GM12878 (cell line): ENCODE measurements around the gene SLC26A1.

Experiments used
- CHD4 ChIP-seq: fragments of 200-600 bp; sonication (generic); IDR thresholded peaks from 2 replicates; pipeline ENCODE4 v1.6.1; 2016; ENCODE audit warnings: mild to moderate bottlenecking
- EGR1 ChIP-seq, 2 experiments: IDR thresholded peaks; 1 replicate in 1 of 2; 2 replicates in 1 of 2; pipeline ENCODE4 v1.6.1; 2011 to 2012; ENCODE audit warnings: low read depth in 2 of 2, low read length in 2 of 2, borderline replicate concordance in 1 of 2, mild to moderate bottlenecking in 1 of 2, moderate library complexity in 1 of 2
- EZH2 ChIP-seq: IDR thresholded peaks from 2 replicates; pipeline ENCODE4 v1.6.1; 2012; ENCODE audit warnings: low read depth, mild to moderate bottlenecking, control low read depth, inconsistent platforms, low read length, borderline replicate concordance; ENCODE audit not compliant: control insufficient read depth
- HDAC6 ChIP-seq: fragments of 200-600 bp; sonication (generic); IDR thresholded peaks from one replicate; pipeline ENCODE4 v1.8.0; 2017; ENCODE audit warnings: antibody characterized with exemption; ENCODE audit not compliant: unreplicated experiment
- MEF2A ChIP-seq: IDR thresholded peaks from 2 replicates; pipeline ENCODE4 v1.6.1; 2011; ENCODE audit warnings: low read depth, mild to moderate bottlenecking, low read length, moderate library complexity; ENCODE audit not compliant: insufficient read depth
- NR2C1 ChIP-seq: fragments of 450-650 bp; IDR thresholded peaks from 2 replicates; pipeline ENCODE4 v1.6.1; 2017; ENCODE audit warnings: antibody characterized with exemption, mild to moderate bottlenecking, moderate library complexity
- POLR2A ChIP-seq: IDR thresholded peaks from 2 replicates; pipeline ENCODE4 v1.6.1; 2011; ENCODE audit warnings: low read depth, mild to moderate bottlenecking, low read length
- TF ChIP-seq, protein P1 (sequence below), 3 experiments: IDR thresholded peaks in 2 of 3; conservative IDR thresholded peaks in 1 of 3; 2 replicates each; pipeline ENCODE4 v1.5.1; 2011; ENCODE audit warnings: low read depth in 3 of 3, low read length in 3 of 3, mild to moderate bottlenecking in 3 of 3, control low read depth in 2 of 3, moderate library complexity in 2 of 3, inconsistent platforms in 1 of 3, mixed read lengths in 1 of 3; ENCODE audit not compliant: control insufficient read depth in 2 of 3, insufficient read depth in 1 of 3; ENCODE audit errors: extremely low read depth in 1 of 3

DNA sequence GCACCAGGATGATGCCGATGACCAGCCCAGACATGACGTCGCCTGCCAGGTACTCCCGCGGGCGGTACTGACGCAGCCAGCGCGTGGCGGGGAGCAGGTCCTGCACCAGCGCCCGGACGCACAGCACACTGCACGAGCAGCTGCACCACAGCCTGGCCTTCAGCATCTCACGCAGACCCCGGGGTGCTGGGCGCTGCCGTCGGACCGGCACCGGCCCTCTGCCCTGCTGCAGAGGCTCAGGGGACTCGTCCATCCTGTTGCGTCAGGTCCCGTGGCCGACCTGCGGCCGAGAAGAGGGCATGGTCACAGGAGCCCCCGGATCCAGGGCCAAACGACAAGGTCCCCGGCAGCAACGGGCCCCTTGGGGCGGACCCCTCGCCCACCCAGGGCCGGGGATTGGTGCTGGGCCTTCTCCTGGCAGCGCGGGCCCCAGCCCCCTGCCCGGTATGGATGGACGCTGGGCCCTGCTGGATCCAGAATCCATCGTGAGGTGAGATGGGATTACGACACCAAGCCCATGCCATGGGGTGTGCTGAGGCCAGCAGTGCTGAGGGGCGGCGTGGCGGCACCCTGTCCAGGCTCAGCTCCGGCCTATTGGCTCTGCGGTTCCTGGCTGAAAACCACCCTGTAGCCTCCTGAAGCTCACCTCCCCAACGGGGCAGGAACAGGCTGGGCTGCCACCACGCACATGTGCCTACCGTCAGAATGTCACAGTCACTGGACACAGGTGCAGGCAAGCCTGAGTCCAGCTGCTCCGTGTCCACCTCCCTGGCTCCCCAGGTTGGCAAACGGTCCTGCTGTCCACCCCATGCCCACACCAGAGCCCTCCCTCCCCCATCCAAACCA lies 1.5 kb downstream of the SLC26A1 start:
- TF ChIP-seq HDAC6, result no peak
- TF ChIP-seq, protein P1, sequence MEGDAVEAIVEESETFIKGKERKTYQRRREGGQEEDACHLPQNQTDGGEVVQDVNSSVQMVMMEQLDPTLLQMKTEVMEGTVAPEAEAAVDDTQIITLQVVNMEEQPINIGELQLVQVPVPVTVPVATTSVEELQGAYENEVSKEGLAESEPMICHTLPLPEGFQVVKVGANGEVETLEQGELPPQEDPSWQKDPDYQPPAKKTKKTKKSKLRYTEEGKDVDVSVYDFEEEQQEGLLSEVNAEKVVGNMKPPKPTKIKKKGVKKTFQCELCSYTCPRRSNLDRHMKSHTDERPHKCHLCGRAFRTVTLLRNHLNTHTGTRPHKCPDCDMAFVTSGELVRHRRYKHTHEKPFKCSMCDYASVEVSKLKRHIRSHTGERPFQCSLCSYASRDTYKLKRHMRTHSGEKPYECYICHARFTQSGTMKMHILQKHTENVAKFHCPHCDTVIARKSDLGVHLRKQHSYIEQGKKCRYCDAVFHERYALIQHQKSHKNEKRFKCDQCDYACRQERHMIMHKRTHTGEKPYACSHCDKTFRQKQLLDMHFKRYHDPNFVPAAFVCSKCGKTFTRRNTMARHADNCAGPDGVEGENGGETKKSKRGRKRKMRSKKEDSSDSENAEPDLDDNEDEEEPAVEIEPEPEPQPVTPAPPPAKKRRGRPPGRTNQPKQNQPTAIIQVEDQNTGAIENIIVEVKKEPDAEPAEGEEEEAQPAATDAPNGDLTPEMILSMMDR (IDR thresholded peaks at IDR 0.05 in 2 of 3, conservative IDR thresholded peaks at IDR 0.05 in 1 of 3; ENCODE audit: control insufficient read depth in 2 of 3, extremely low read depth in 1 of 3, insufficient read depth in 1 of 3, low read depth in 3 of 3, low read length in 3 of 3), result no peak
- no peak for TF ChIP-seq EZH2
- TF ChIP-seq EGR1 (IDR thresholded peaks at IDR 0.05; ENCODE audit: borderline replicate concordance in 1 of 2, low read depth in 2 of 2, low read length in 2 of 2), result no peak
- no peak for TF ChIP-seq NR2C1
- TF ChIP-seq POLR2A, result no peak
- no peak for TF ChIP-seq MEF2A
- no peak for TF ChIP-seq CHD4
